Mesendoderm (in vitro differentiated cells): Measurements from ENCODE around the gene C12orf43.

Experiments used
- DNase-seq: peaks from one replicate; pipeline ENCODE4 v3.0.0; 2013
- H2AK5ac ChIP-seq: 2 replicates; pipeline ENCODE4 v1.6.1; 2013; ENCODE audit warnings: low read length, inconsistent platforms
- H2BK120ac ChIP-seq: 2 replicates; pipeline ENCODE4 v1.6.1; 2013; ENCODE audit warnings: low read depth, mild to moderate bottlenecking, low read length, moderate library complexity, mixed read lengths
- H2BK15ac ChIP-seq: replicated peaks from 2 replicates; pipeline ENCODE4 v1.6.1; 2013; ENCODE audit warnings: low read depth, mild to moderate bottlenecking, moderate library complexity
- H2BK5ac ChIP-seq: 2 replicates; pipeline ENCODE4 v1.6.1; 2013; ENCODE audit warnings: low read length, inconsistent platforms
- H3K18ac ChIP-seq: 2 replicates; pipeline ENCODE4 v1.6.1; 2013; ENCODE audit warnings: mild to moderate bottlenecking, low read length, mixed read lengths
- H3K23ac ChIP-seq: one replicate; pipeline ENCODE4 v1.6.1; 2013; ENCODE audit warnings: low read length
- H3K27ac ChIP-seq: 2 replicates; pipeline ENCODE4 v1.5.1; 2013; ENCODE audit warnings: low read depth, mild to moderate bottlenecking, inconsistent platforms, low read length, moderate library complexity
- H3K27me3 ChIP-seq: 2 replicates; pipeline ENCODE4 v1.6.1; 2013; ENCODE audit warnings: low read length, control low read depth, mild to moderate bottlenecking, inconsistent platforms; ENCODE audit not compliant: insufficient read depth, poor library complexity
- H3K36me3 ChIP-seq: 2 replicates; pipeline ENCODE4 v1.6.1; 2013; ENCODE audit warnings: low read length, inconsistent platforms; ENCODE audit not compliant: control insufficient read depth, insufficient read depth
- H3K4ac ChIP-seq: one replicate; pipeline ENCODE4 v1.6.1; 2013; ENCODE audit warnings: low read depth, mild to moderate bottlenecking, low read length, moderate library complexity
- H3K4me1 ChIP-seq: 2 replicates; pipeline ENCODE4 v1.6.1; 2013; ENCODE audit warnings: low read depth, low read length, inconsistent platforms; ENCODE audit not compliant: control insufficient read depth
- H3K4me2 ChIP-seq: 2 replicates; pipeline ENCODE4 v1.6.1; 2013; ENCODE audit warnings: low read length
- H3K4me3 ChIP-seq: 2 replicates; pipeline ENCODE4 v1.5.1; 2013; ENCODE audit warnings: mild to moderate bottlenecking, low read length
- H3K56ac ChIP-seq: one replicate; pipeline ENCODE4 v1.6.1; 2013; ENCODE audit warnings: low read length
- H3K79me1 ChIP-seq: 2 replicates; pipeline ENCODE4 v1.6.1; 2013; ENCODE audit warnings: low read length, inconsistent platforms
- H3K79me2 ChIP-seq: 2 replicates; pipeline ENCODE4 v1.6.1; 2013; ENCODE audit warnings: mild to moderate bottlenecking, low read length; ENCODE audit not compliant: control insufficient read depth, insufficient read depth
- H3K9ac ChIP-seq: 2 replicates; pipeline ENCODE4 v1.6.1; 2013; ENCODE audit warnings: low read length, inconsistent platforms
- H4K5ac ChIP-seq: one replicate; pipeline ENCODE4 v1.6.1; 2013; ENCODE audit warnings: low read length
- H4K8ac ChIP-seq: one replicate; pipeline ENCODE4 v1.6.1; 2013; ENCODE audit warnings: low read depth, mild to moderate bottlenecking, control low read depth, low read length, moderate library complexity
- WGBS: extraction: QIAGEN DNeasy Blood & Tissue Kit; methylation state at CpG from one replicate; pipeline ENCODE4 v1.1.7; 2013; ENCODE audit warnings: low lambda C conversion rate, missing lambda C conversion rate; ENCODE audit not compliant: insufficient coverage; ENCODE audit errors: extremely low coverage; 5-methylcytosine and 5-hydroxymethylcytosine counted together

Gene C12orf43

DNA sequence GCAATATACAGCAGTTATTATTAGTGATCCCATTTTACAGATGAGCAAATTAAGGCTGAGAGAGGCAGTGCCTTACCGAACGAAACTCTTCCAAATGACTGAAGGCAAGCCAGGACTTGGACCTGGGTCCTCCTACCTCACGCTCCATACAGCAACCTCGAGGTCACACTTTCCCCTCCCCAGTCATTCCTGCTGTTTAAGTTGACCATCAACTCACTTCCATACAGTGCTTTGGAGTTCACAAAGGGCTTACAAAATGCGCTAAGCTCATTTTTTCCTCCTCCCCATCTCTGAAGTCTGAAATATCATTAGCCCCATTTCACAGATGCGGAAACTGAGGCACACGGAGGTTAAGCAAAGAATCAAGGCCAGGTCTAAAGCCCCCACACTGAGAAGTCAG is 33.6 kb downstream of the C12orf43 start:
- no peak overlapping the region for H3K18ac ChIP-seq
- WGBS = no CpG with 5 or more reads among the region's 7 CpGs
- no peak overlapping the region for H3K9ac ChIP-seq
- no peak overlapping the region for H2AK5ac ChIP-seq
- no peak overlapping the region for H2BK5ac ChIP-seq
- no peak overlapping the region for H3K4me3 ChIP-seq
- no peak overlapping the region for H3K4ac ChIP-seq
- no peak overlapping the region for H2BK120ac ChIP-seq
- no peak for DNase-seq
- no peak overlapping the region for H3K56ac ChIP-seq
- H3K27me3 ChIP-seq = no peaks in the 10 kb centered on the region
- no peaks in the 10 kb centered on the region for H3K79me2 ChIP-seq
- no peak overlapping the region for H3K4me2 ChIP-seq
- H4K8ac ChIP-seq = no peak overlapping the region
- no peaks in the 10 kb centered on the region for H3K4me1 ChIP-seq
- no peaks in the 10 kb centered on the region for H3K36me3 ChIP-seq
- H4K5ac ChIP-seq = no peak overlapping the region
- H3K79me1 ChIP-seq = no peaks in the 10 kb centered on the region
- no peak overlapping the region for H3K27ac ChIP-seq
- H2BK15ac ChIP-seq = no peak overlapping the region
- H3K23ac ChIP-seq = no peak overlapping the region

DNA sequence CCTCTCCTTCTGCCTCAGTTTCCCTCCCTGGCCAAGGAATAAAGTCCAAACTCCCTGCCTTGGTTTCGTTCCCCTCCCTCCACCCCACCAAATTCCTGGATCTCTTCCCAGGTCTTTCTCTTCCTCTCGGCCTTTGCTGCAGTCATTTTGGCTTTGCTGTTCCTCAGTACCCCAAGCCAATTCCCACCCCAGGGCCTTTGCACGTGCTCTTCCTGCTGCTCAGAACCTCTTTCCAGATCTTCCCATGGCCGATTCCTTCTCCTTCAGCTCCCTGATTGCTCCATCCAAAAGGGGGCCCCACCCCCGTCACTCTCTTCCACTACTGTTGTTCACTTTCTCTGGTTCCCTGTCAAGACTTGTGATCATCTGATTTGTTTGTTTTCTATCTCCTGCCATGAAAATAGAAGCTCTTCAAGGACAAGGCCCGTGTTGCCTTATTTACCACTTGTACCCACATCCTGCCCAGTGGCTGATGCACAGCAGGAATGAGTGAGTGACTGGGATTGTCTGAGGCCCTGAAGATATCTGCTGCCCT is 34.8 kb downstream of the C12orf43 start:
- H3K27ac ChIP-seq = no peak overlapping the region
- WGBS = no CpG with 5 or more reads among the region's 6 CpGs

DNA sequence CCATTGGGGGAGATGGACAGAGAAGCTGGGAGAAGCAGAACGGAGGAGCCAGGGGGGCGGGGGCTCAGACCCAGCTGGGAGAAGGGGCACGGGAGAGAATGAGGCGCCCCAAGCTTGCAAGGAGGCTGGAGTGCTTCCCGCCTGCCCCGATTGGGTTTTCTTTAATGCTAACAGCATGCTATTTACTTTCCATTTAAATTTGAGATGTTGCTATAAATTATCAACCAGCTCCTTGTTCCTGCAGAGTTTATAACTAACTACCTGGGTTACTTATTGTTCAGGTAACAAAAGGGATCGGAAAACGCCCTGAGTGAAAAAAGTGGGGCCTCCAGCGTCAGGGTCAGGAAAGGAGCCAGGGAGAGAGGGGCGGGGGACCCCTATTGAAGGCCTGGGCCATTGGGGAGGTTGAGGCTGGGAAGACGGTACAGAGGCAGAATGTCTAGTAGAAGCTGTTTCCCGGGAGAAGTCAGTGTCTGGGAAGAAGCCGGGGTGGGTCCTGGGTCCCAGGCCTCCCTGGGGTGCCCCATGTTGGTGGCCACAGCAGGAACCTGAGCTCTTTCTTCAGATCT is 35.4 kb downstream of the C12orf43 start:
- H3K4me1 ChIP-seq = no peaks in the 10 kb centered on the region
- H3K23ac ChIP-seq = no peak overlapping the region
- H3K79me1 ChIP-seq = no peaks in the 10 kb centered on the region
- no peak overlapping the region for H3K56ac ChIP-seq
- no peak overlapping the region for H2BK15ac ChIP-seq
- no peak overlapping the region for H4K8ac ChIP-seq
- WGBS = no CpG with 5 or more reads among the region's 13 CpGs
- no peak overlapping the region for H3K4me2 ChIP-seq
- no peak overlapping the region for H2BK5ac ChIP-seq
- no peak overlapping the region for H3K4me3 ChIP-seq
- H2BK120ac ChIP-seq = no peak overlapping the region
- H2AK5ac ChIP-seq = no peak overlapping the region
- no peaks in the 10 kb centered on the region for H3K36me3 ChIP-seq
- H3K18ac ChIP-seq = no peak overlapping the region
- no peak overlapping the region for H3K27ac ChIP-seq
- H3K9ac ChIP-seq = no peak overlapping the region
- no peak for DNase-seq
- H3K27me3 ChIP-seq = no peaks in the 10 kb centered on the region
- H4K5ac ChIP-seq = no peak overlapping the region
- H3K4ac ChIP-seq = no peak overlapping the region
- no peaks in the 10 kb centered on the region for H3K79me2 ChIP-seq

More for the DNA sequence above, 34.8 kb downstream of the C12orf43 start:
- Histone ChIP-seq H3K4ac (no peak overlapping the region), H4K8ac (no peak overlapping the region), H3K9ac (no peak overlapping the region), H2BK120ac (no peak overlapping the region), H3K4me3 (no peak overlapping the region), H3K18ac (no peak overlapping the region), H2BK15ac (no peak overlapping the region), H2AK5ac (no peak overlapping the region), H2BK5ac (no peak overlapping the region), H3K79me2 (no peaks in the 10 kb centered on the region), H3K27me3 (no peaks in the 10 kb centered on the region), H3K56ac (no peak overlapping the region), H4K5ac (no peak overlapping the region), H3K4me1 (no peaks in the 10 kb centered on the region), H3K79me1 (no peaks in the 10 kb centered on the region), H3K36me3 (no peaks in the 10 kb centered on the region), H3K4me2 (no peak overlapping the region), H3K23ac (no peak overlapping the region)
- DNase-seq = no peak

DNA sequence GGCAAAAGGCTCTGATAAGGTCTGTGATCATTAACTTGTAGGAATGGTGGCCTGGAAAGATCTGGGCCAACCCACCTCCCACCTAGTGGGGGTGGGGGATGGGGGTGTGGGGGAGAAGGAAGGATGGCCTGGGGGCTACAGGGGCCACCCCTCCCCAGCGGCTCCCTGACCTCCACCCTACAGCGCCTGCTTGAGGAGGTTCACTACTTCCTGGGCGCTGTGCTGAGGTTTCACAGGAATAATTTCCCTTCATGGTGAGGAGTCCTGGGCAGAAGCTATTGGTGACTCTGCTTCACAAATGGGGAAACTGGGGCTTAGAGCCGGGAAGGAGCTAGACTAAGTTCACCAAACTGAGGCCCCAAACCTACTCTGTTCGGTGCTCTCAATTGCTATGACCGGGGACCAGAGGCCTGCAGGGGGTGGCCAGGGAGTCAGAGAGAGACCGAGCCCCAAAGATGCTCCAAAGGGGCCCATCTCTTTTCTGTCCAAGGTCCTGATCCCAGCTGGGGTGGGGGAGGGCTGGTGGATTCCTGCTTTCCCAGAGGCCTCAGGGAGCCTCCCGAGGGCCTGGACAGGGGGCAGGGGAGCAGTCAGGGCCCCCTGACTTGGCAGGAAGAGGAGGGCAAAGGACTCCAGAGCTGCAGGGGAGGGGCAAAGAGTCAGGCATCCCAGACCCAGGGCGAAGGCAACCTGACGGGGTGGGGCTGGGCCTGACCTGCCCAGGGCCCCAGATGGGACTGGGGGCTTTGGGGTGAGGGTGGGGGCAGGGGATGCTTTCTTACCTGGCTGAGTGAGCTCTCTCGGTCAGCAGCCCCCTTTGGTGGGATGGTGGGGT is 36.2 kb downstream of the C12orf43 start:
- Histone ChIP-seq H2BK15ac (no peak overlapping the region), H3K27ac (no peak overlapping the region), H4K8ac (no peak overlapping the region), H4K5ac (no peak overlapping the region), H3K23ac (no peak overlapping the region), H3K79me1 (no peaks in the 10 kb centered on the region), H3K4ac (no peak overlapping the region), H3K4me1 (no peaks in the 10 kb centered on the region), H3K9ac (no peak overlapping the region), H3K36me3 (no peaks in the 10 kb centered on the region), H3K79me2 (no peaks in the 10 kb centered on the region), H3K4me2 (no peak overlapping the region), H3K4me3 (no peak overlapping the region), H2BK5ac (no peak overlapping the region), H2BK120ac (no peak overlapping the region), H3K56ac (no peak overlapping the region), H3K27me3 (no peaks in the 10 kb centered on the region), H2AK5ac (no peak overlapping the region), H3K18ac (no peak overlapping the region)
- DNase-seq = no peak
- WGBS = no CpG with 5 or more reads among the region's 11 CpGs

DNA sequence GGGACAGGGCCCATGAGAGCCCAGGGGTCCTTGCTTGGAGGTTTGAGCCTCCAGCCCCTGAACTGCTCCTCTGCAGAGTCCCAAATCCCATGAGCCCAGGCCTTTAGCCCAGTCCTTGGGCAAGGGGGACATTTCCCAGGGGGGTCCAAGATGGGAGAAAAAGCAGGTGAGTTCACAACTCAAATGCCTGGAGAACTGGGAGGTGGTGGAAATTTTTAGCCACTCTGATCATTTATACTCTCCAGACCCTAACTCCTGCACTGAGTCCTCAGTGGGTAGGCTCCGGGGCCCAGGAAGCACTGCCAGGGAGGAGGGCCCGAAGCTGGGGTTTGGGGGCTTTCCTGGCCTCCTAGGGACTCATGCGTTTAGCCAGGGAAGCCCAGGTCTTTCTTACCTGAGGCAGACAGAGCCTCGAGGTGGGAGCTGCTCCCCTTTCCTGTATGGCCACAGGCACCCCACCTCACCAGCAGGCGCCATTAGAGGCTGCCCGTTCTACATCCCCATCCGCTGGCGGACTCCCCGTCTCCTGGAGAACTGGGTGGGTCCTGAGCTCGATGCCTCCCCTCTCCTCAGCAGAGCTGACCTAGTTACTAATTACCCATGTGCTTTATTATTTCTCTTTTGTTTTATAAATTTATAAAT is 36.9 kb downstream of the C12orf43 start:
- no peaks in the 10 kb centered on the region for H3K79me2 ChIP-seq
- H2BK120ac ChIP-seq = no peak overlapping the region
- no peak overlapping the region for H3K23ac ChIP-seq
- no peak overlapping the region for H2BK15ac ChIP-seq
- no peaks in the 10 kb centered on the region for H3K79me1 ChIP-seq
- H4K8ac ChIP-seq = no peak overlapping the region
- no CpG with 5 or more reads among the region's 10 CpGs for WGBS
- H3K4me1 ChIP-seq = no peaks in the 10 kb centered on the region
- H3K4me2 ChIP-seq = no peak overlapping the region
- H3K9ac ChIP-seq = no peak overlapping the region
- H3K4me3 ChIP-seq = no peak overlapping the region
- no peak overlapping the region for H3K4ac ChIP-seq
- H2BK5ac ChIP-seq = no peak overlapping the region
- no peak overlapping the region for H3K27ac ChIP-seq
- H2AK5ac ChIP-seq = no peak overlapping the region
- no peak overlapping the region for H4K5ac ChIP-seq
- no peaks in the 10 kb centered on the region for H3K36me3 ChIP-seq
- no peak overlapping the region for H3K56ac ChIP-seq
- no peak overlapping the region for H3K18ac ChIP-seq
- DNase-seq = no peak
- no peaks in the 10 kb centered on the region for H3K27me3 ChIP-seq
